Stimulated activated naive CD4-positive, alpha-beta T cell (primary cell): Measurements from ENCODE around the gene PPP1R3D.
A peak's percentile ranks its signal among the peaks of the same experiment; 100 is the strongest.
"Not testable (repeated sequence)": the region's sequence is repeated elsewhere in the genome, so short reads cannot be mapped to it uniquely, and the experiment has no call there.

Experiments used
- DNase-seq, 6 experiments: peaks; one replicate each; lab custom pipeline; 2025; lab: John Stamatoyannopoulos, UW

Gene PPP1R3D, protein sequence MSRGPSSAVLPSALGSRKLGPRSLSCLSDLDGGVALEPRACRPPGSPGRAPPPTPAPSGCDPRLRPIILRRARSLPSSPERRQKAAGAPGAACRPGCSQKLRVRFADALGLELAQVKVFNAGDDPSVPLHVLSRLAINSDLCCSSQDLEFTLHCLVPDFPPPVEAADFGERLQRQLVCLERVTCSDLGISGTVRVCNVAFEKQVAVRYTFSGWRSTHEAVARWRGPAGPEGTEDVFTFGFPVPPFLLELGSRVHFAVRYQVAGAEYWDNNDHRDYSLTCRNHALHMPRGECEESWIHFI

GRCh38 chr20:59940129-59940955 lies at the start of gene PPP1R3D, which contains the start of gene FAM217B:
TSS of gene PPP1R3D (minus strand) at chr20:59940305. CDS start at chr20:59939931, 374 bp downstream.
TSS of gene FAM217B (plus strand) at chr20:59940389. CDS start at chr20:59943944, 3,555 bp downstream.
- peak; percentile 74 to 86 (median 82) for DNase-seq

DNA sequence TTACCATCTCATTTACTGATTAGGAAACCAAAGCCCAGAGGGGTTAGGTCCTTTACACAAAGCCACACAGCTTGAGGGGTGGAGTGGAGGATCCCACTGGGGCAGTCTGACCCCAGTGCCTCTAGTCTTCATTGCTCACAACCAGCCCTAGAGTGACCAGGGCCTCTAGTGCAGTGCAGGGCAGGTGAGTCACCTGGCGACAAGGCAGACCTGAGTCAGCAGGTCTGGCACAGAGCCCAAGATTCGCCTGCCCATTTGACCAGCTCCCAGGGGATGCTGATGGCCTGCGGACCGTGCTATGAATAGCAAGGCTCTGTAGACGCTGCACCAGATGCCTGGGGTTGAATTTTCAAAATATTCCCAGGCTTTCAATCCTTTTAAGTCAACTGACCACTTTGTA lies 48.0 kb upstream of the PPP1R3D start:
- DNase-seq: no peak

- no peak for DNase-seq
Measured at GRCh38 chr20:59987135-59987534, 47.0 kb upstream of the PPP1R3D start.

DNA sequence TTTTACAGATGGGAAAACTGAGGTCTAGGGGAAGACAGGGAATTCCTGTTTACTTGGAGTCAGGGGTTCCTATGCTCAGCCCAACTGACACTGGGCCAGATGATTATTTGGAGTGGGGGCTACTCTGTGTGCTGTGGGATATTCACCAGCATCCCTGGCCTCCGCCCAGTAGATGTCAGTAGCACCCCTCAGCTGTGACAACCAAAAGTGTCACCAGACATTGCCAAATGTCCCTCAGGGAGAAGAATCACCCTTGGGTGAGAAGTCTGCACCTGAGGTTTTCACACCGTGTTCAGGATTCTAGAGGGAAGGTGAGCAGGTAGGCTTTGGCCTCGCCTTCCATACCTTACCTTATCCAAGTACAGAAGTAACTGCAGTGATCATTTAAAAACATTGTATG lies 45.8 kb upstream of the PPP1R3D start:
- DNase-seq: no peak

DNA sequence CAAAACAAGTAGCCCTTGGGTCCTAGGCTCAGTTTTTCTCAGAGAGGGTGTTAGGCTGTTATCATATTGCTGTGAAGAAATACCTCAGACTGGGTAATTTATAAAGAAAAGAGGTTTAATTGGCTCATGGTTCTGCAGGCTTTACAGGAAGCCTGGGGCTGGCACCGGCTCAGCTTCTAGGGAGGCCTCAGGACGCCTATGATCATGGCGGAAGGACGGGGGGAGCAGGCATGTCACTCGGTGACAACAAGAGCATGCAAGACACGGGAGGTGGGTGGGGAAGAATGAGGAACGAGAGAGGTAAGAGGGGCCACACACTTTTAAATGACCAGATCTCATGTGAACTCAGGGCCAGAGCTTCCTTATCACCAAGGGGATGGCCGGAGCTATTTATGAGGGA lies 45.1 kb upstream of the PPP1R3D start:
- DNase-seq: no peak

DNA sequence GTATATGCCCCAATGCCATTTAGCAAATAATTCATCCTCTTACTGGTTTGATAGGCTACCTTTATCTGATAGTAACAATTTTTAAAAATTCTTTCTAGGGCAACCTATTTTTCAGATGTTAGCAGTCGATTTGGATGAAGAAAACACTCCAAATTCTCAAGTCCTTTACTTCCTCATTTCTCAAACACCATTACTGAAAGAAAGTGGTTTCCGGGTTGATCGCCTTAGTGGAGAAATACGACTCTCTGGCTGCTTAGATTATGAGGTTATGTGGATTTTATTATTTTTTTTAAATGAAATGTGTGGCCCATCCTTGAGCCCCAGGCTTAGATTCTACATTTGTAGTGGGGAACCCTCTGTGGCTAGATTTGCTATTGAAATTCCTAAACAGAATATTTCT lies 44.4 kb upstream of the PPP1R3D start:
- no peak for DNase-seq

DNA sequence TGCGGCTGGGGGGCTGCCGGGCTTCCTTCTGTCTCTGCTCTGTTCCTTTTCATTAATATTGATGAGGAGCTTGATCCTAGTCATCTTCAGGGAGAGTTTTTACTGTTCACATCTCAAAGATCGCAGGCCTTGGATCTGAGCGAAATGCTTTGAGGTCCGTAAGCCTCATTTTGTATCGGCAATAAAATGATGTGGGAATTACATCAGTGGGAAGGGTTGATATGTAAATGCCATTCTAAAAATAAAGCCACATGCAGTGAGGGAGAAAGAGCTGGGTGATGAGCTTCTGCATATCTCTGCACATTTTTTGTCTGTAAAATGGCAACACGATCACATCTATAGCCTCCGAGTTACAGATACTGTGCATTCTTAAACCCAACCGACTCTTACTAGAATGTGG lies 43.0 kb upstream of the PPP1R3D start:
- no peak for DNase-seq

- no peak for DNase-seq
Measured at GRCh38 chr20:59977086-59977485, 37.0 kb upstream of the PPP1R3D start.

DNA sequence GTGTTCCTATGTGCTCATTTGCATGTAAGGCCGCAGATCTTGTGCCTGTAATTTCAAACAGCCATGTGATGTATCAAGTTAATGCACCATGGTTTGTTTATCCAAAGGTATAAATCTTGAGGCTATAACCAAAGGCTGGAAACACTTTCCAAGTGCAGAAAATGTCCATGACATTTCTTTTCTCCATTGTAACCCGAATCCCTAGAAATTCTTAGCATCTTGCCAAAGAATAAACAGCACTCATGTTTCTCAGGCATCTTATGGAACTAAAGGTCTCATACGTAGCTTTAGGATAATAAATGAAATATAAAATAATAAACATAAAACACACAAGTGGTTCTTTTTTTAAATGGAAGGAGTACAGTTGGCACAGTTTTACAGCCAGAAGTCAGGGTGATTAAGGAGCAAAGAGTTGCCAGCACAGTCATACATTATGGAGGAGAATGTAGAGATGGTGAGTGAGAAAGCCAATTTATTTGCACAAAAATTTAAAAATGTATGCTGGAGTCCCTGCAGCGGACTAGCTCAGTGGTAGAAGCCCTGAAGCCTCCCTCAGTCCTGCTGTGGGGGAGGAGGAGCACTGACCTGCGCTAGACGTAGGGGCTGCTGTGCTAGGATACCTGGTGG lies 36.2 kb upstream of the PPP1R3D start:
- no peak for DNase-seq

DNA sequence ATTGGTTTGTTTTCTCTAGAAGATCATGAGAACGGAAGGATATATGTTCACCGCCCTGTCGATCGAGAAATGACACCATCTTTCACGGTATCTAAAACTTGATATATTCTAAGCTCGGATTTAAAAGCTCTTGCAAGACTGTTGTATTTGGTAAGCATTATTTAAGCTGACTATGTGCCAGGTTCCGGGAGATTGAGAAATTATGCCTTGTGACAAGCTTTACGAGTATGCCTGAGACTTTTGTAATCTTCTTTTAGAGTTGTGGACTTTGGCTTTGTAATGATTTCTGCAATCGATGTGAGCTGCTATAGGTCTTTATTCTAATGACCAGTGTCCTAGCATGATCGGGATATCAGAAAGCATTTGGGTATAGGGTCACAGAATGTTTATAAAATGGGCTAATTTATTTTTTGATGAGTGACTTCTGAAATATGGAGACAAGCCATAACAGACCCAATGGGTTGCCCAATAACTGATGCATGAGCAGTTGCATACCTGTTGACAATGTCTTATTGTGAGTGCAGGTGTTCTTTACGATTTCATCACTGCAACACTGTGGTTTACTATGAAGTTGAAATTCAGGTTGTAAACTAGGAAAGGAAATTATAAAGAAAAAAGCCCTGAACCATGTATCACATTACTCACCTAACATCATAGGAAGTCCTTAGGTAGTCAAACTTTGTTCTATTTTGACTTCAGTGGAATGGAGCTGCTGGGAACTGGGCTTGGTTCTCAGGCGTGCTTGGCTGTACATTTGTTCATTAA lies 32.1 kb upstream of the PPP1R3D start:
- no peak for DNase-seq

- DNase-seq: no peak
Measured at GRCh38 chr20:59971428-59971827, 31.3 kb upstream of the PPP1R3D start.

GRCh38 chr20:59966428-59966827 lies 26.3 kb upstream of the PPP1R3D start:
- no peak for DNase-seq

DNA sequence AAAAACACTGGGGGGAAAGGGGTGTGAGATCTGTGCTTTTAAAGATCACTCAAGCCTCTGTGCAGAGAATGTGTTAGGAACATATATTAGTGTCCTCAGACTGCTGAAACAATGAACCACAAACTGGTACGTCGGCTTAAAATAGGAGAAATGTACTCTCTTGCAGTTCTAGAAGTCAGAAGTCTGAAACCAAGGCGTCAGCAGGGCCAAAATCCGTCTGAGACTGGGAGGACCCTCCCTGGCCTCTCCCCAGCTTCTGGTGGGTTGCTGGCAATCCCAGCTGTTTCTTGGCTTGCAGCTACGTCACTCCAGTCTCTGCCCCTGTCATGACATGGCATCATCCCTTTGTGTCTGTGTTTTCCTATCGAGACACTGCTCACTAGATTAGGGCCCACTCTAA lies 22.1 kb upstream of the PPP1R3D start:
- no peak for DNase-seq

- DNase-seq: no peak
Measured at GRCh38 chr20:59961423-59961822, 21.3 kb upstream of the PPP1R3D start.

DNA sequence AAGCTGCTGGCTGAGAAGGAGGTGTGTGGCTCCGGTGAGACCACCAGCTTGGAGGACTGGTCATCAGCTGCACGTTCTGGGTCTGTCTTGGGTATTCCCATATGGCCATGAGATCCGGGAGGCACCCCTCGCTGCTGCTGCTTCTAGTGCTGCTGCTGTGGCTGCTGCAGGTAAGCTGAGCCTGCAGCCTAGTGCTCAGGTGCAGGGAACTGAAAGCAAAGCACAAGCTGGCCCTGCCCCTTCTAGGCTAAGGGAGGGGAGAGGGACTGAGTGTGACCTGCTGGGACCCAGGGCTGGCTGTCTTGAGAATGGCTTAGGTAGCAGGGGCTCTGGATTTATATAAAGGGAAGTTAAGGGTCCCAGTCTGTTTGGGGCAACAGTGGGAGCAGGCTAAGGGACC lies 18.5 kb upstream of the PPP1R3D start:
- DNase-seq: no peak

GRCh38 chr20:59958123-59958522 lies 18.0 kb upstream of the PPP1R3D start, which contains the start of gene CDH26:
TSS of gene CDH26 (plus strand) at chr20:59958423. CDS start at chr20:59958727, 304 bp downstream.
- DNase-seq: no peak

- DNase-seq: not testable (repeated sequence)
Measured at GRCh38 chr20:59957568-59957967, 17.5 kb upstream of the PPP1R3D start.

DNA sequence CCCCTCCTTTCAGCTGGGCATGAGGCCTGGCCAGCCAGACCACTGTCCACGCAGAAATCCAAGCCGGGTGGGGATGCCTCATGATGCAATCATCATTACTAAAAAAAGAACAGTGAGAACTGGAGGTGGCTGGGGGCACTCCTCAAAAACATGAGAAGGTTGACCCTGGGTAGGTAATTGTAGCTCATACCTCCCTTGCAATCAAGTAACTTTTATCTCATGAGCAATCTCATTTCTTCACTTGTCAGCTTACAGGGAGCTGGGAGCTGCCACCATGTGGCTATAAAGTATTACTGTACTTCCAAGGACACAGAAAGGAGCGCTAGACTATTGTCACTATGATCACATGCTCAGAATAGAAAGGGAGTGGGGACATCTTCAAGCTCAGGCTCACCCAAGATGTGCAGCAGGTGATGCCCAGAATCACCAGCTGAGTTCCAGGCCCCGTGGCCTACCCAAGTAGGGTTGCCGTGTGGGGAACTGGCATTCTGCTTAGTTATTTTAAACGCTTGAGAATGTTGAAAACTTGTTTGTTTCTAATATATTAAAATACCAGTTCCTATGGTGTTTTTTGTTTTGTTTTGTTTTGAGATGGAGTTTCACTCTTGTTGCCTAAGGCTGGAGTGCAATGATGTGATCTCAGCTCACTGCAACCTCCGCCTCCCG lies 15.2 kb upstream of the PPP1R3D start:
- no peak for DNase-seq

DNA sequence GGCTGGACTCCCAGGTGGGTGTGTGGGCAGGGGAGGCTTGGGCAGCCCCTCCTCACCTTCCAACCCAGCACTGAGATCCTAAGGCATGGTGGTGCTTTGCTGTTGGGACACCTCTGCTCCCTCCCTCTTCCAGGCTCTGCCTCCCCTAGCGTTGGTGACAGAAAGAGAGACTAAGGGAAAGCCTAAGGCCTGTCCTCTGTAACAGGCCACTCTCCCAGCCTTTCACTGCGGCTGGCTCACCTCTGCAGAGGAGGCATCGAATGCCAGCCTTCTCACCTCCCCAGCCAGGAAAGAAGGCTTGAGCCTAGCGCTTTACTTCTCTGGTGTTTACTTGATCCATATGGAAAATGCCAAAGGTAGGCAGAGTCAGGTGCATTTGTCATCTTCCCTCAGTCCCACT lies 14.6 kb upstream of the PPP1R3D start:
- DNase-seq: no peak

DNA sequence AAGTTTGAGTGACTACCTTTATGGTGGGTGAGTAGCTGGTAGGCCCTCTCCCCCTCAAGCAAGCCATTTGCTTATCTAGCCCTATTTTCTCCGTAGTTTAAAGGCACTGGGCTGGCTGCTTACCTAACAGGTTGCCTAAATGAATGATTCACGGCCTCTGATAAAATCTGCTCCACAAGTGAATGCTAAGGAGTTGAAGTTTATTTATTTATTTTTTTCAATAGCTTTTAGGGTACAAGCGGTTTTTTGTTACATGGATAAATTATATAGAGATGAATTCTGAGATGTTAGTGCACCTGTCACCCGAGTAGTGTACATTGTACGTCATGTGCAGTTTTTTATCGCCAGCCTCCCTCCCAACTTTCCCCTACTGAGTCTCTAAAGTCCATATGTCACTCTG lies 9.8 kb upstream of the PPP1R3D start:
- DNase-seq: no peak
